GM12864 (cell line): Measurements from ENCODE around the gene ASCC3.

Experiments
- DNase-seq: peaks from one replicate; pipeline ENCODE4 v3.0.0-alpha.2; 2011; ENCODE audit warnings: low read depth
- H3K4me3 ChIP-seq: 2 replicates; pipeline ENCODE4 v1.5.1; 2011; ENCODE audit warnings: mild to moderate bottlenecking, low read depth, low read length, control low read depth
- CTCF ChIP-seq: IDR thresholded peaks from 2 replicates; pipeline ENCODE4 v1.5.1; 2011; ENCODE audit warnings: low read depth, mild to moderate bottlenecking, moderate library complexity, low read length, control low read depth, inconsistent platforms; ENCODE audit errors: missing control alignments

The ASCC3 gene

GRCh38 chr6:100464162-100464851 lies 416.8 kb downstream of the ASCC3 start:
- no peak for TF ChIP-seq CTCF
- no peak for DNase-seq
- H3K4me3 ChIP-seq = no peak overlapping the region; the same call in 1 of the 2 replicates

GRCh38 chr6:100463630-100464161 lies 417.4 kb downstream of the ASCC3 start:
- DNase-seq = no peak
- TF ChIP-seq CTCF = no peak
- no peak overlapping the region for H3K4me3 ChIP-seq

GRCh38 chr6:100462706-100463629 lies 418.2 kb downstream of the ASCC3 start:
- no peak for TF ChIP-seq CTCF
- H3K4me3 ChIP-seq = no peak overlapping the region
- no peak for DNase-seq

GRCh38 chr6:100461917-100462705 lies 419.0 kb downstream of the ASCC3 start:
- H3K4me3 ChIP-seq = no peak overlapping the region
- no peak for TF ChIP-seq CTCF
- DNase-seq = no peak

- TF ChIP-seq CTCF = no peak
- no peak overlapping the region for H3K4me3 ChIP-seq
- no peak for DNase-seq
Observed at GRCh38 chr6:100461278-100461916, 419.7 kb downstream of the ASCC3 start.

GRCh38 chr6:100460650-100461204 lies 420.4 kb downstream of the ASCC3 start:
- H3K4me3 ChIP-seq = no peak overlapping the region
- DNase-seq = no peak
- peak; percentile 37 for TF ChIP-seq CTCF
